DLD1 (cell line): ENCODE measurements around the gene IFNA2.
"Not testable (repeated sequence)": the region's sequence is repeated elsewhere in the genome, so short reads cannot be mapped to it uniquely, and the experiment has no call there.

Experiments used
- in situ Hi-C: cut with HindIII; loops from 2 replicates; pipeline ENCODE4 v1.10.0; 2017; ENCODE audit warnings: low sequenced_read_pairs

The IFNA2 gene

GRCh38 chr9:21383627-21384026, 1.6 kb downstream of the IFNA2 start:
- in situ Hi-C loops, result no loop called here

GRCh38 chr9:21381448-21382339, 3.5 kb downstream of the IFNA2 start:
- in situ Hi-C loops, result no loop called here

GRCh38 chr9:21371467-21371866, 13.7 kb downstream of the IFNA2 start:
- in situ Hi-C loops, result not testable (repeated sequence)

- in situ Hi-C loops, result no loop called here
These were observed 17.2 kb downstream of the IFNA2 start, which contains the start of gene IFNA13 for GRCh38 chr9:21367957-21368356. Gene IFNA13 (minus strand): TSS chr9:21368057. CDS start chr9:21368010, 47 bp downstream.

GRCh38 chr9:21367169-21367568, 18.0 kb downstream of the IFNA2 start:
- in situ Hi-C loops, result not testable (repeated sequence)

- in situ Hi-C loops, result no loop called here
These were observed 22.9 kb downstream of the IFNA2 start for GRCh38 chr9:21362287-21362686.

- in situ Hi-C loops, result no loop called here
These were observed 27.4 kb downstream of the IFNA2 start for GRCh38 chr9:21357479-21358460.

GRCh38 chr9:21350787-21351186, 34.4 kb downstream of the IFNA2 start, which contains the start of gene IFNA6:
Gene IFNA6 (minus strand): TSS chr9:21350887. CDS start chr9:21350887, 0 bp downstream.
- in situ Hi-C loops, result no loop called here

GRCh38 chr9:21348430-21348970, 36.7 kb downstream of the IFNA2 start:
- in situ Hi-C loops, result no loop called here

- in situ Hi-C loops, result no loop called here
These were observed 44.5 kb downstream of the IFNA2 start for GRCh38 chr9:21340735-21341134.

GRCh38 chr9:21336457-21336856, 48.7 kb downstream of the IFNA2 start:
- in situ Hi-C loops, result no loop called here

- in situ Hi-C loops, result no loop called here
These were observed 50.2 kb downstream of the IFNA2 start, which contains the start of gene KLHL9 for GRCh38 chr9:21334701-21335632. Gene KLHL9 (minus strand): TSS chr9:21335404. CDS start chr9:21334859, 545 bp downstream.
